HG03457 (cell line): Measurements from ENCODE around the gene ZCCHC9.
"Not testable (repeated sequence)": the region's sequence is repeated elsewhere in the genome, so short reads cannot be mapped to it uniquely, and the experiment has no call there.

Experiments used
- ATAC-seq: cut with Tn5 transposase; IDR thresholded peaks from one replicate; pipeline ENCODE4 v1.9.1; 2021; ENCODE audit warnings: moderate number of reproducible peaks; ENCODE audit not compliant: unreplicated experiment

The ZCCHC9 gene

GRCh38 chr5:81305785-81306184 is 4.4 kb downstream of the ZCCHC9 start:
- ATAC-seq = no peak

GRCh38 chr5:81308836-81309235 is 7.4 kb downstream of the ZCCHC9 start:
- no peak for ATAC-seq

GRCh38 chr5:81310402-81311063 is 9.1 kb downstream of the ZCCHC9 start:
- ATAC-seq = no peak

- no peak for ATAC-seq
Measured at GRCh38 chr5:81313278-81313677, 11.9 kb downstream of the ZCCHC9 start.

- ATAC-seq = no peak
Measured at GRCh38 chr5:81313686-81314085, 12.3 kb downstream of the ZCCHC9 start.

GRCh38 chr5:81314581-81314980 is 13.2 kb downstream of the ZCCHC9 start:
- ATAC-seq = no peak

GRCh38 chr5:81315336-81315735 is 13.9 kb downstream of the ZCCHC9 start:
- no peak for ATAC-seq

GRCh38 chr5:81315830-81316229 is 14.4 kb downstream of the ZCCHC9 start:
- ATAC-seq = no peak

- no peak for ATAC-seq
Measured at GRCh38 chr5:81316571-81316970, 15.2 kb downstream of the ZCCHC9 start.

- ATAC-seq = no peak
Measured at GRCh38 chr5:81317536-81317935, 16.1 kb downstream of the ZCCHC9 start.

- ATAC-seq = no peak
Measured at GRCh38 chr5:81326554-81326953, 25.2 kb downstream of the ZCCHC9 start.

- no peak for ATAC-seq
Measured at GRCh38 chr5:81334304-81335061, 33.1 kb downstream of the ZCCHC9 start.

GRCh38 chr5:81335946-81336345 is 34.6 kb downstream of the ZCCHC9 start:
- no peak for ATAC-seq

- ATAC-seq = no peak
Measured at GRCh38 chr5:81336556-81336955, 35.2 kb downstream of the ZCCHC9 start.

- ATAC-seq = no peak
Measured at GRCh38 chr5:81337803-81338202, 36.4 kb downstream of the ZCCHC9 start.

- ATAC-seq = not testable (repeated sequence)
Measured at GRCh38 chr5:81338213-81338612, 36.8 kb downstream of the ZCCHC9 start.

GRCh38 chr5:81344736-81345135 is 43.3 kb downstream of the ZCCHC9 start:
- no peak for ATAC-seq

GRCh38 chr5:81345411-81346003 is 44.1 kb downstream of the ZCCHC9 start:
- no peak for ATAC-seq

GRCh38 chr5:81349161-81349560 is 47.8 kb downstream of the ZCCHC9 start:
- ATAC-seq = no peak

- no peak for ATAC-seq
Measured at GRCh38 chr5:81350507-81350906, 49.1 kb downstream of the ZCCHC9 start.

- no peak for ATAC-seq
Measured at GRCh38 chr5:81353189-81353588, 51.8 kb downstream of the ZCCHC9 start.

- no peak for ATAC-seq
Measured at GRCh38 chr5:81354093-81354492, 52.7 kb downstream of the ZCCHC9 start.
